A549 (cell line): ENCODE measurements around the gene TNS2. TPM values are rescaled to one million over a fixed set of nuclear protein-coding genes. Genes with fewer than 3 reads are reported as not detected.
A peak's percentile ranks its signal among the peaks of the same experiment; 100 is the strongest.

Source experiments
- ATAC-seq, 2 experiments: fragments of 200-7000 bp in 1 of 2; fragments of >200 bp in 1 of 2; cut with Nextera tagmentation in 1 of 2; cut with Tn5 transposase in 1 of 2; 3 replicates each; pipeline versions ENCODE4 v1.8.0 to v1.9.1; 2018 to 2020; ENCODE audit warnings: mild to moderate bottlenecking in 1 of 2, moderate library complexity in 1 of 2
- CTCF ChIA-PET: fragments of 300-600 bp; sonication (Branson Sonifier 250); formaldehyde crosslinking; extraction: SDS; loops from one replicate; lab custom pipeline; 2021; ENCODE audit warnings: antibody characterized with exemption, inconsistent platforms; lab: Yijun Ruan, JAX
- POLR2A ChIA-PET: fragments of 350-600 bp; formaldehyde crosslinking; extraction: SDS; loops from one replicate; lab custom pipeline; 2021; ENCODE audit warnings: antibody characterized with exemption, inconsistent platforms; lab: Yijun Ruan, JAX
- DNase-seq, 2 experiments: peaks; one replicate each; pipeline versions ENCODE4 v3.0.0 to v3.0.0-alpha.2; 2011 to 2016; ENCODE audit warnings: low read depth in 1 of 2, low spot score in 1 of 2
- FAIRE-seq: peaks from 2 replicates; lab custom pipeline; 2011; peaks lifted over from hg19 to GRCh38; lab: Jason Lieb, UNC
- H3K27ac ChIP-seq, 2 experiments: fragments of >200 bp; sonication (Bioruptor Twin); formaldehyde crosslinking; 3 replicates each; pipeline ENCODE4 v1.5.1; 2016 to 2017
- H3K4me1 ChIP-seq: fragments of >200 bp; sonication (Bioruptor Twin); formaldehyde crosslinking; 3 replicates; pipeline ENCODE4 v1.6.1; 2016
- H3K4me2 ChIP-seq: fragments of >200 bp; sonication (Bioruptor Twin); formaldehyde crosslinking; 3 replicates; pipeline ENCODE4 v1.6.1; 2016
- H3K4me3 ChIP-seq: fragments of >200 bp; sonication (Bioruptor Twin); formaldehyde crosslinking; 3 replicates; pipeline ENCODE4 v1.5.1; 2016
- H3K9me3 ChIP-seq: fragments of >200 bp; sonication (Bioruptor Twin); formaldehyde crosslinking; 3 replicates; pipeline ENCODE4 v1.6.1; 2016
- CEBPB ChIP-seq, 2 experiments: fragments of >200 bp in 1 of 2; sonication (Bioruptor Twin) in 1 of 2; formaldehyde crosslinking in 1 of 2; IDR thresholded peaks; 2 replicates each; pipeline ENCODE4 v1.6.1; 2012 to 2016
- EHMT2 ChIP-seq: fragments of 200-600 bp; sonication (generic); IDR thresholded peaks from 2 replicates; pipeline ENCODE4 v1.6.1; 2016; ENCODE audit warnings: antibody characterized with exemption, low read depth, mild to moderate bottlenecking, moderate library complexity
- EP300 ChIP-seq, 2 experiments: fragments of >200 bp; sonication (Bioruptor Twin); formaldehyde crosslinking; IDR thresholded peaks; 2 replicates in 1 of 2; 3 replicates in 1 of 2; pipeline ENCODE4 v1.6.1; 2016 to 2017
- HOXB5 ChIP-seq: fragments of 250-450 bp; sonication (Bioruptor Pico); IDR thresholded peaks from 2 replicates; pipeline ENCODE4 v1.5.0; 2020; ENCODE audit warnings: mild to moderate bottlenecking, moderate library complexity
- JUN ChIP-seq, 2 experiments: fragments of >200 bp; sonication (Bioruptor Twin); formaldehyde crosslinking; IDR thresholded peaks; 2 replicates in 1 of 2; 3 replicates in 1 of 2; pipeline ENCODE4 v1.6.1; 2016 to 2017
- POLR2A ChIP-seq: IDR thresholded peaks from 2 replicates; pipeline ENCODE4 v1.6.1; 2012; ENCODE audit warnings: mild to moderate bottlenecking, low read length
- RAD21 ChIP-seq, 2 experiments: fragments of >200 bp in 1 of 2; sonication (Bioruptor Twin) in 1 of 2; formaldehyde crosslinking in 1 of 2; IDR thresholded peaks in 1 of 2; conservative IDR thresholded peaks in 1 of 2; 2 replicates in 1 of 2; 3 replicates in 1 of 2; pipeline ENCODE4 v1.6.1; 2012 to 2018; ENCODE audit warnings: inconsistent platforms in 1 of 2
- ZNF302 ChIP-seq: fragments of 250-450 bp; sonication (Bioruptor Pico); IDR thresholded peaks from 2 replicates; pipeline ENCODE4 v1.9.0; 2021; ENCODE audit warnings: inconsistent platforms, mild to moderate bottlenecking, moderate library complexity
- WGBS: methylation state at CpG from one replicate; pipeline ENCODE4 v1.1.6; 2017; ENCODE audit errors: missing lambda C conversion rate; 5-methylcytosine and 5-hydroxymethylcytosine counted together
- polyA minus RNA-seq: library from RNA; depleted of rRNA, polyadenylated mRNA; stranded (reverse); fragments of >200 nt; gene quantifications from 2 replicates; pipeline ENCODE4 v1.2.3, GENCODE V29; 2011; rRNA and poly(A)+ RNA removed
- polyA plus RNA-seq, 4 experiments: library from polyadenylated mRNA; depleted of rRNA in 3 of 4; stranded (reverse); fragments of >200 nt; fragmentation: RNase III in 1 of 4; extraction: RNeasy Plus Mini Kit Qiagen cat#74134 plus additional on column Dnase treatment in 1 of 4; gene quantifications; 2 replicates in 3 of 4; 3 replicates in 1 of 4; pipeline ENCODE4 v1.2.3, GENCODE V29; 2011 to 2017
- TF ChIP-seq, protein P1 (sequence below): IDR thresholded peaks from 2 replicates; pipeline ENCODE4 v1.6.1; 2012; ENCODE audit warnings: low read depth, borderline replicate concordance
- TF ChIP-seq, protein P2 (sequence below): fragments of 250-450 bp; sonication (Bioruptor Pico); IDR thresholded peaks from 2 replicates; pipeline ENCODE4 v1.5.0; 2021; ENCODE audit warnings: mild to moderate bottlenecking, moderate library complexity, borderline replicate concordance
- TF ChIP-seq, protein P3 (sequence below): fragments of 450-650 bp; IDR thresholded peaks from 2 replicates; pipeline ENCODE4 v1.6.1; 2014; ENCODE audit warnings: antibody characterized with exemption

The TNS2 gene, protein sequence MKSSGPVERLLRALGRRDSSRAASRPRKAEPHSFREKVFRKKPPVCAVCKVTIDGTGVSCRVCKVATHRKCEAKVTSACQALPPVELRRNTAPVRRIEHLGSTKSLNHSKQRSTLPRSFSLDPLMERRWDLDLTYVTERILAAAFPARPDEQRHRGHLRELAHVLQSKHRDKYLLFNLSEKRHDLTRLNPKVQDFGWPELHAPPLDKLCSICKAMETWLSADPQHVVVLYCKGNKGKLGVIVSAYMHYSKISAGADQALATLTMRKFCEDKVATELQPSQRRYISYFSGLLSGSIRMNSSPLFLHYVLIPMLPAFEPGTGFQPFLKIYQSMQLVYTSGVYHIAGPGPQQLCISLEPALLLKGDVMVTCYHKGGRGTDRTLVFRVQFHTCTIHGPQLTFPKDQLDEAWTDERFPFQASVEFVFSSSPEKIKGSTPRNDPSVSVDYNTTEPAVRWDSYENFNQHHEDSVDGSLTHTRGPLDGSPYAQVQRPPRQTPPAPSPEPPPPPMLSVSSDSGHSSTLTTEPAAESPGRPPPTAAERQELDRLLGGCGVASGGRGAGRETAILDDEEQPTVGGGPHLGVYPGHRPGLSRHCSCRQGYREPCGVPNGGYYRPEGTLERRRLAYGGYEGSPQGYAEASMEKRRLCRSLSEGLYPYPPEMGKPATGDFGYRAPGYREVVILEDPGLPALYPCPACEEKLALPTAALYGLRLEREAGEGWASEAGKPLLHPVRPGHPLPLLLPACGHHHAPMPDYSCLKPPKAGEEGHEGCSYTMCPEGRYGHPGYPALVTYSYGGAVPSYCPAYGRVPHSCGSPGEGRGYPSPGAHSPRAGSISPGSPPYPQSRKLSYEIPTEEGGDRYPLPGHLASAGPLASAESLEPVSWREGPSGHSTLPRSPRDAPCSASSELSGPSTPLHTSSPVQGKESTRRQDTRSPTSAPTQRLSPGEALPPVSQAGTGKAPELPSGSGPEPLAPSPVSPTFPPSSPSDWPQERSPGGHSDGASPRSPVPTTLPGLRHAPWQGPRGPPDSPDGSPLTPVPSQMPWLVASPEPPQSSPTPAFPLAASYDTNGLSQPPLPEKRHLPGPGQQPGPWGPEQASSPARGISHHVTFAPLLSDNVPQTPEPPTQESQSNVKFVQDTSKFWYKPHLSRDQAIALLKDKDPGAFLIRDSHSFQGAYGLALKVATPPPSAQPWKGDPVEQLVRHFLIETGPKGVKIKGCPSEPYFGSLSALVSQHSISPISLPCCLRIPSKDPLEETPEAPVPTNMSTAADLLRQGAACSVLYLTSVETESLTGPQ (N-terminal part only)
- polyA plus RNA-seq (2011; rRNA removed) (11.5 and 12.4 TPM in 2 replicates), polyA plus RNA-seq (2017; fragmentation: RNase III; extraction: RNeasy Plus Mini Kit Qiagen cat#74134 plus additional on column Dnase treatment) (13.5 to 15.8 TPM (median 15.3 TPM) in 3 replicates), polyA minus RNA-seq (36.0 and 44.8 TPM in 2 replicates)
- 19.4 and 27.2 TPM in 2 replicates for polyA plus RNA-seq (2012; cell fraction: cytosol; rRNA removed)
- polyA plus RNA-seq (2012; cell fraction: nucleus; rRNA removed) = 72.7 and 109 TPM in 2 replicates

DNA sequence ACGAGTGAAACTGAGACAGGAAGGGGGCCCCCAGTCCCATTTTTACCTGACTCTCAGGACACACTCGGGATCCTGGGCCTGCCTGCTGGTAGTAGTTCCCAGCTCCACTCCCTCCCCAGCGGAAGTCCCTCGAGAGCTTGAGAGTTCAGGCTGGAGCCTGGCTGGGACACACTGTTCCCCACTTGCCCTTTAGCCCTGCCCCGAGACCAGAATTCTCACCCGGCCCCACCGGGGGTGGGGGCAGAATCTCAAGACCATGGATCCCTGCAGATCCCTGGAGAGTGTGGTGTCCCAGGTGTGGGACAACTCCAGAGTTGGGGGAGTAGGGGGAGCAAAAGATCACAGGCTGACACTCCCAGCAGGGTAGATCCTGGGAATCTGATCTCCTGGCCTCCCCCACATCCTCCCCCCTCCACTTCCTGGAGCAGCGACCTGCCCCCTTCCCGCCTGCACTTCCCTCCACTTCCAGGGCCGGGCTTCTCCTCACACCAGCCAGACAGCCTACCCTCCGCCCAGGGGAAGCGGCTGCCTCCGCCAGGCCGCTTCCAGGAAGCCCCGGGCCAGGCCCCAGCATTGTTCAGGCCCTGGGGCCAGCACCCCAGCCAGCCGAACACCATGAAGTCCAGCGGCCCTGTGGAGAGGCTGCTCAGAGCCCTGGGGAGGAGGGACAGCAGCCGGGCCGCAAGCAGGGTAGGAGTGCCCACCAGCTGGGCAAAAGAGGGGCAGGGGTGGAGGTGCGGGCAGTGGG, at the start of gene TNS2:
TNS2 (plus strand) TSS at position 495 of the 748 bp plus-strand sequence; CDS start at position 616, 121 bp downstream.
- DNase-seq (peak in 1 of 2 experiments; percentile 68), ATAC-seq (peak in 1 of 2 experiments; percentile 7; a peak in 3 of 6 replicates), FAIRE-seq (no peak)
- ChIA-PET POLR2A (interaction anchor here (1.1 to 3.2 kb wide), 2 partner anchors 29 to 43 kb away, joined by 4 to 27 read pairs; partner anchors contain the start of genes EIF4B and SPRYD3), CTCF (interaction anchor here (1.8 to 45.5 kb wide), 4 partner anchors 11 to 148 kb away, joined by 5 to 1424 read pairs (median 163); partner anchors contain the start of genes IGFBP6, SOAT2 and SPRYD3)
- Histone ChIP-seq H3K4me1 (peaks cover 83% of the 10 kb centered on the region), H3K4me2 (peak within 1 kb of the TSS; percentile 93), H3K27ac (peak within 1 kb of the TSS; percentile 99), H3K4me3 (peak within 1 kb of the TSS; percentile 57), H3K9me3 (no peaks in the 10 kb centered on the region)
- TF ChIP-seq JUN (IDR thresholded peaks at IDR 0.05) (peak in 1 of 2 experiments; percentile 51; a peak in 2 of 5 replicates), HOXB5 (CRISPR knock-in tag) (no peak), RAD21 (conservative IDR thresholded peaks at IDR 0.05 in 1 of 2, IDR thresholded peaks at IDR 0.05 in 1 of 2) (no peak), POLR2A (peak; percentile 24; the same call in 1 of the 2 replicates)
- TF ChIP-seq, protein P1, sequence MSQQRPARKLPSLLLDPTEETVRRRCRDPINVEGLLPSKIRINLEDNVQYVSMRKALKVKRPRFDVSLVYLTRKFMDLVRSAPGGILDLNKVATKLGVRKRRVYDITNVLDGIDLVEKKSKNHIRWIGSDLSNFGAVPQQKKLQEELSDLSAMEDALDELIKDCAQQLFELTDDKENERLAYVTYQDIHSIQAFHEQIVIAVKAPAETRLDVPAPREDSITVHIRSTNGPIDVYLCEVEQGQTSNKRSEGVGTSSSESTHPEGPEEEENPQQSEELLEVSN = peak; percentile 71; the same call in 1 of the 2 replicates
- TF ChIP-seq, protein P2, sequence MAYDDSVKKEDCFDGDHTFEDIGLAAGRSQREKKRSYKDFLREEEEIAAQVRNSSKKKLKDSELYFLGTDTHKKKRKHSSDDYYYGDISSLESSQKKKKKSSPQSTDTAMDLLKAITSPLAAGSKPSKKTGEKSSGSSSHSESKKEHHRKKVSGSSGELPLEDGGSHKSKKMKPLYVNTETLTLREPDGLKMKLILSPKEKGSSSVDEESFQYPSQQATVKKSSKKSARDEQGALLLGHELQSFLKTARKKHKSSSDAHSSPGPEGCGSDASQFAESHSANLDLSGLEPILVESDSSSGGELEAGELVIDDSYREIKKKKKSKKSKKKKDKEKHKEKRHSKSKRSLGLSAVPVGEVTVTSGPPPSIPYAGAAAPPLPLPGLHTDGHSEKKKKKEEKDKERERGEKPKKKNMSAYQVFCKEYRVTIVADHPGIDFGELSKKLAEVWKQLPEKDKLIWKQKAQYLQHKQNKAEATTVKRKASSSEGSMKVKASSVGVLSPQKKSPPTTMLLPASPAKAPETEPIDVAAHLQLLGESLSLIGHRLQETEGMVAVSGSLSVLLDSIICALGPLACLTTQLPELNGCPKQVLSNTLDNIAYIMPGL (CRISPR knock-in tag) = no peak
- 4% methylated on average over 20 of the region's 20 CpGs for WGBS

- POLR2A ChIA-PET = no interaction called here
Observed at GRCh38 chr12:53004178-53004577, 45.7 kb upstream of the TNS2 start.

DNA sequence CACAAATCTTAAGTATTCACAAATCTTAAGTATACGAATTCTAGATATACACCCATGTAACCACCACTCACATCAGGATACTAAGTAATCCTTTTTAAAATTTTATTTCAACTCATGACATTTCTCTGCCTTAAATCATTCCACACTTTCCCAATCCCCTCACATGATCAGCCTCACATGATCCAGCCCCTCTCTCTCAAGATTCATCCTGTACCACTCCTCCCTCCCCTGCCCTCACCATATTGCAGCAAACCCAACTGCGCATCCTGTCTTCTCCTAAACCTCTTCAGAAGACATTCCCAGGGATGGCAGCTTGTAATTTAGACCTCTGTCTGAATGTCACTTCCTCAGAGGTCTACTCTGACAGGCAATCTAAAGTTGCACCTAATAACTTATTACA, 45.3 kb upstream of the TNS2 start:
- peak overlapping the region; percentile 88; the same call in 2 of the 3 replicates for H3K4me3 ChIP-seq
- WGBS = 79% methylated on average over 2 of the region's 2 CpGs
- ChIA-PET POLR2A (interaction anchor here (3.5 kb wide), 1 partner anchor 11 kb away, joined by 44 read pairs; no protein-coding TSS in a partner anchor), CTCF (interaction anchor here (1.3 to 3.9 kb wide), 2 partner anchors 18 to 24 kb away, joined by 5 to 32 read pairs; no protein-coding TSS in a partner anchor)
- H3K9me3 ChIP-seq = no peaks in the 10 kb centered on the region
- H3K4me2 ChIP-seq = peak overlapping the region; percentile 88
- ATAC-seq (no peak), DNase-seq (peak in 1 of 2 experiments; percentile 45), FAIRE-seq (no peak)
- peaks cover 33% of the 10 kb centered on the region for H3K4me1 ChIP-seq
- TF ChIP-seq, protein P3, sequence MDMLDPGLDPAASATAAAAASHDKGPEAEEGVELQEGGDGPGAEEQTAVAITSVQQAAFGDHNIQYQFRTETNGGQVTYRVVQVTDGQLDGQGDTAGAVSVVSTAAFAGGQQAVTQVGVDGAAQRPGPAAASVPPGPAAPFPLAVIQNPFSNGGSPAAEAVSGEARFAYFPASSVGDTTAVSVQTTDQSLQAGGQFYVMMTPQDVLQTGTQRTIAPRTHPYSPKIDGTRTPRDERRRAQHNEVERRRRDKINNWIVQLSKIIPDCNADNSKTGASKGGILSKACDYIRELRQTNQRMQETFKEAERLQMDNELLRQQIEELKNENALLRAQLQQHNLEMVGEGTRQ = peak; percentile 94
- TF ChIP-seq ZNF302 = no peak
- peak in 1 of 2 experiments; percentile 14; a peak in 1 of 4 replicates for TF ChIP-seq CEBPB (IDR thresholded peaks at IDR 0.05)
- peak overlapping the region; percentile 93 to 95 for H3K27ac ChIP-seq

More at GRCh38 chr12:53004178-53004577, 45.7 kb upstream of the TNS2 start:
- Histone ChIP-seq H3K4me3 (no peak overlapping the region), H3K9me3 (no peaks in the 10 kb centered on the region), H3K4me1 (peaks cover 29% of the 10 kb centered on the region), H3K27ac (peak overlapping the region; percentile 93 to 95; a peak in 4 of 6 replicates), H3K4me2 (peak overlapping the region; percentile 88)
- TF ChIP-seq EHMT2 (0 out of 2 replicates have a peak, but pooled peaks have one; percentile 25), EP300 (IDR thresholded peaks at IDR 0.05) (no peak)
- no peak for ATAC-seq
- CTCF ChIA-PET = interaction anchor here (1.3 to 3.9 kb wide), 2 partner anchors 17 to 24 kb away, joined by 5 to 32 read pairs; no protein-coding TSS in a partner anchor
- 76% methylated on average over 5 of the region's 5 CpGs for WGBS
- no peak for FAIRE-seq
- peak in 1 of 2 experiments; percentile 47 for DNase-seq
